Activated T-helper 9 cell treated with anti-CD3 and anti-CD28 coated beads, Interleukin-2, amount 50 U/mL, for 16 hours (primary cell): ENCODE measurements around the gene ADCK2.
"Not testable (repeated sequence)": the region's sequence is repeated elsewhere in the genome, so short reads cannot be mapped to it uniquely, and the experiment has no call there.

Source experiments
- DNase-seq: peaks from one replicate; pipeline ENCODE4 v3.0.0-alpha.2; 2020; ENCODE audit warnings: low read depth

ADCK2 gene

GRCh38 chr7:140673063-140673773, 473 bp downstream of the ADCK2 start:
- DNase-seq: peak; percentile 40

- DNase-seq: no peak
Measured at GRCh38 chr7:140673774-140674155, 1.0 kb downstream of the ADCK2 start.

GRCh38 chr7:140674356-140674800, 1.6 kb downstream of the ADCK2 start:
- DNase-seq: no peak

GRCh38 chr7:140674899-140675701, 2.4 kb downstream of the ADCK2 start:
- no peak for DNase-seq

- no peak for DNase-seq
Measured at GRCh38 chr7:140675726-140676125, 3.0 kb downstream of the ADCK2 start.

- DNase-seq: no peak
Measured at GRCh38 chr7:140676306-140676705, 3.6 kb downstream of the ADCK2 start.

GRCh38 chr7:140676956-140677355, 4.2 kb downstream of the ADCK2 start:
- DNase-seq: not testable (repeated sequence)

- no peak for DNase-seq
Measured at GRCh38 chr7:140677496-140677895, 4.8 kb downstream of the ADCK2 start.

GRCh38 chr7:140678081-140678815, 5.5 kb downstream of the ADCK2 start:
- no peak for DNase-seq

GRCh38 chr7:140678816-140679130, 6.0 kb downstream of the ADCK2 start:
- no peak for DNase-seq

GRCh38 chr7:140679186-140679585, 6.4 kb downstream of the ADCK2 start:
- DNase-seq: no peak

GRCh38 chr7:140680886-140681285, 8.1 kb downstream of the ADCK2 start:
- no peak for DNase-seq

GRCh38 chr7:140681766-140682165, 9.0 kb downstream of the ADCK2 start:
- no peak for DNase-seq

- no peak for DNase-seq
Measured at GRCh38 chr7:140683657-140684056, 10.9 kb downstream of the ADCK2 start.

- DNase-seq: no peak
Measured at GRCh38 chr7:140684066-140684950, 11.6 kb downstream of the ADCK2 start.

GRCh38 chr7:140685407-140686087, 12.8 kb downstream of the ADCK2 start:
- no peak for DNase-seq

- no peak for DNase-seq
Measured at GRCh38 chr7:140686921-140687320, 14.2 kb downstream of the ADCK2 start.

GRCh38 chr7:140688341-140688740, 15.6 kb downstream of the ADCK2 start:
- DNase-seq: no peak

- no peak for DNase-seq
Measured at GRCh38 chr7:140689199-140690152, 16.7 kb downstream of the ADCK2 start.

- DNase-seq: no peak
Measured at GRCh38 chr7:140691376-140692045, 18.8 kb downstream of the ADCK2 start.
